NCI-H2227 (cell line): ENCODE measurements around the gene DET1.

Experiments used
- DNase-seq: peaks from one replicate; lab custom pipeline; 2025; ENCODE audit not compliant: unreplicated experiment; lab: John Stamatoyannopoulos, UW

The DET1 gene

GRCh38 chr15:88467935-88468528 is 78.4 kb downstream of the DET1 start:
- peak; percentile 21 for DNase-seq

- DNase-seq: peak; percentile 89
Observed at GRCh38 chr15:88467073-88467934, 79.2 kb downstream of the DET1 start, which contains the start of the genes MRPL46 and MRPS11. MRPL46 (minus strand) TSS chr15:88467388; CDS start chr15:88467377, 11 bp downstream. MRPS11 (plus strand) TSS chr15:88467708; CDS start chr15:88467718, 10 bp downstream.

GRCh38 chr15:88465633-88466224 is 80.8 kb downstream of the DET1 start:
- DNase-seq: no peak

GRCh38 chr15:88463870-88464532 is 82.5 kb downstream of the DET1 start:
- DNase-seq: no peak
